HepG2 (cell line): Measurements from ENCODE around the gene OR2T6. TPM values are rescaled to one million over a fixed set of nuclear protein-coding genes. Genes with fewer than 3 reads are reported as not detected.

Experiments used
- ATAC-seq: fragments of 200-7000 bp; cut with Tn5 transposase; 3 replicates; pipeline ENCODE4 v1.9.1; 2020; ENCODE audit warnings: mild to moderate bottlenecking, moderate library complexity
- BruUV-seq: library from RNA; stranded (reverse); fragments of 400-500 nt; replicated peaks from 2 replicates; lab custom pipeline; 2021; lab: Mats Ljungman, UMichigan
- CTCF ChIA-PET: fragments of 300-600 bp; formaldehyde crosslinking; extraction: SDS; loops from one replicate; lab custom pipeline; 2021; ENCODE audit warnings: low total read pairs, inconsistent platforms, low intra/inter-chr PET ratio; lab: Yijun Ruan, JAX
- POLR2A ChIA-PET: fragments of 350-600 bp; sonication (Branson Sonifier 250); formaldehyde crosslinking; loops from one replicate; lab custom pipeline; 2020; ENCODE audit warnings: antibody characterized with exemption, inconsistent platforms; lab: Yijun Ruan, JAX
- DNase-seq: peaks from one replicate; pipeline ENCODE4 v3.0.0-alpha.2; 2015; ENCODE audit warnings: low spot score
- FAIRE-seq: peaks from 3 replicates; lab custom pipeline; 2011; peaks lifted over from hg19 to GRCh38; lab: Jason Lieb, UNC
- H2AFZ ChIP-seq: one replicate; pipeline ENCODE4 v1.6.1; 2011; ENCODE audit warnings: low read length, inconsistent platforms
- H3K27ac ChIP-seq: fragments of 300-600 bp; 3 replicates; pipeline ENCODE4 v1.8.0; 2011; ENCODE audit warnings: mixed run types, mild to moderate bottlenecking, mixed read lengths, low read length, inconsistent platforms; ENCODE audit not compliant: insufficient read depth; ENCODE audit errors: extremely low read length
- H3K27me3 ChIP-seq, 2 experiments: fragments of 200-600 bp in 1 of 2; 2 replicates in 1 of 2; 3 replicates in 1 of 2; pipeline versions ENCODE4 v1.6.0 to v1.8.0; 2011; ENCODE audit warnings: low read length in 2 of 2, mild to moderate bottlenecking in 2 of 2, moderate library complexity in 2 of 2, inconsistent platforms in 1 of 2; ENCODE audit not compliant: insufficient read depth in 2 of 2, control insufficient read depth in 1 of 2
- H3K36me3 ChIP-seq, 2 experiments: fragments of 200-600 bp in 1 of 2; replicated peaks in 1 of 2; 2 replicates in 1 of 2; 3 replicates in 1 of 2; pipeline versions ENCODE4 v1.5.1 to v1.8.0; 2011; ENCODE audit warnings: low read length in 2 of 2, inconsistent platforms in 1 of 2; ENCODE audit not compliant: insufficient read depth in 2 of 2, control insufficient read depth in 1 of 2
- H3K4me1 ChIP-seq: 2 replicates; pipeline ENCODE4 v1.5.1; 2012; ENCODE audit warnings: low read length, inconsistent platforms; ENCODE audit not compliant: insufficient read depth
- H3K4me2 ChIP-seq: 2 replicates; pipeline ENCODE4 v1.6.0; 2011; ENCODE audit warnings: low read depth, low read length, inconsistent platforms
- H3K4me3 ChIP-seq, 3 experiments: fragments of 200-600 bp in 1 of 3; sonication (generic), shearing (Covaris generic) in 1 of 3; replicated peaks in 1 of 3; 2 replicates each; pipeline ENCODE4 v1.5.1; 2011 to 2016; ENCODE audit warnings: low read length in 3 of 3, inconsistent platforms in 2 of 3, low read depth in 2 of 3, mild to moderate bottlenecking in 2 of 3, control low read depth in 1 of 3, mixed read lengths in 1 of 3; ENCODE audit not compliant: insufficient read depth in 1 of 3
- H3K79me2 ChIP-seq: one replicate; pipeline ENCODE4 v1.6.1; 2011; ENCODE audit warnings: low read length, inconsistent platforms; ENCODE audit not compliant: insufficient read depth
- H3K9ac ChIP-seq: 2 replicates; pipeline ENCODE4 v1.6.0; 2011; ENCODE audit warnings: mild to moderate bottlenecking, low read depth, low read length, inconsistent platforms; ENCODE audit not compliant: insufficient read depth
- H3K9me3 ChIP-seq: 2 replicates; pipeline ENCODE4 v1.5.1; 2012; ENCODE audit warnings: mild to moderate bottlenecking, low read length
- H4K20me1 ChIP-seq: 2 replicates; pipeline ENCODE4 v1.6.0; 2011; ENCODE audit warnings: inconsistent platforms, mild to moderate bottlenecking, low read length, moderate library complexity; ENCODE audit not compliant: insufficient read depth
- CHCHD3 ChIP-seq: sonication (generic); formaldehyde crosslinking; IDR thresholded peaks from 2 replicates; pipeline ENCODE4 v1.8.0; 2022; ENCODE audit warnings: mild to moderate bottlenecking, missing genetic modification reagents, moderate library complexity
- CREM ChIP-seq, 2 experiments: sonication (generic) in 1 of 2; formaldehyde crosslinking in 1 of 2; IDR thresholded peaks; 2 replicates each; pipeline versions ENCODE4 v1.4.0 to v1.6.1; 2016 to 2020; ENCODE audit warnings: antibody characterized with exemption in 1 of 2, mild to moderate bottlenecking in 1 of 2, missing genetic modification reagents in 1 of 2
- FOXM1 ChIP-seq: sonication (generic); formaldehyde crosslinking; IDR thresholded peaks from 2 replicates; pipeline ENCODE4 v1.5.0; 2020; ENCODE audit warnings: missing genetic modification reagents
- MED13 ChIP-seq: sonication (generic); formaldehyde crosslinking; IDR thresholded peaks from 2 replicates; pipeline ENCODE4 v1.5.0; 2020; ENCODE audit warnings: missing genetic modification reagents
- PRDM4 ChIP-seq: sonication (generic); formaldehyde crosslinking; IDR thresholded peaks from 2 replicates; pipeline ENCODE4 v1.9.0; 2021; ENCODE audit warnings: missing genetic modification reagents, borderline replicate concordance
- SRSF1 ChIP-seq: fragments of 200-400 bp; formaldehyde crosslinking; optimal IDR thresholded peaks from 2 replicates; pipeline ENCODE3; 2017; ENCODE audit warnings: mild to moderate bottlenecking, low read depth, low read length, moderate library complexity
- STAG1 ChIP-seq: sonication (generic); formaldehyde crosslinking; IDR thresholded peaks from 2 replicates; pipeline ENCODE4 v1.4.0; 2020; ENCODE audit warnings: missing genetic modification reagents
- TOPORS ChIP-seq: sonication (generic); formaldehyde crosslinking; IDR thresholded peaks from 2 replicates; pipeline ENCODE4 v1.8.0; 2023; ENCODE audit warnings: mild to moderate bottlenecking, missing genetic modification reagents
- ZC3H13 ChIP-seq: sonication (generic); formaldehyde crosslinking; IDR thresholded peaks from 2 replicates; pipeline ENCODE4 v1.8.1; 2023; ENCODE audit warnings: mild to moderate bottlenecking, missing genetic modification reagents, moderate library complexity
- ZNF205 ChIP-seq: IDR thresholded peaks from 2 replicates; pipeline ENCODE4 v1.6.1; 2018; ENCODE audit warnings: missing biosample characterization, missing genetic modification reagents
- ZNF235 ChIP-seq: sonication (generic); formaldehyde crosslinking; IDR thresholded peaks from 2 replicates; pipeline ENCODE4 v1.8.1; 2023; ENCODE audit warnings: mild to moderate bottlenecking, missing genetic modification reagents, borderline replicate concordance
- ZNF773 ChIP-seq: sonication (generic); formaldehyde crosslinking; IDR thresholded peaks from 2 replicates; pipeline ENCODE4 v1.4.0; 2020; ENCODE audit warnings: missing genetic modification reagents, borderline replicate concordance
- WGBS: methylation state at CpG from one replicate; pipeline ENCODE4 v1.1.6; 2017; ENCODE audit warnings: low lambda C conversion rate; 5-methylcytosine and 5-hydroxymethylcytosine counted together
- in situ Hi-C: cut with HindIII; loops from 2 replicates; pipeline ENCODE4 v1.10.0; 2017; ENCODE audit warnings: low pct_unique_long_range_greater_than_20kb; ENCODE audit not compliant: extremely low pct_ligation_motif_present
- intact Hi-C: fragments of 100-400 bp; cut with micrococcal nuclease; formaldehyde crosslinking; loops from one replicate; pipeline ENCODE4 v1.10.0; 2022; ENCODE audit not compliant: unreplicated experiment
- polyA plus RNA-seq, 8 experiments: library from polyadenylated mRNA; depleted of rRNA in 3 of 8; stranded (reverse) in 7 of 8; unstranded in 1 of 8; fragments of >200 nt; fragmentation: Illumina TruSeq in 4 of 8; extraction: Trizol in 4 of 8; gene quantifications; 2 replicates each; pipeline versions ENCODE4 v1.2.1 to v1.2.3, GENCODE V29; 2011 to 2016; ENCODE audit warnings: low read depth in 4 of 8, missing spikeins in 1 of 8, mixed read lengths in 1 of 8; ENCODE audit not compliant: insufficient read depth in 1 of 8
- total RNA-seq, 5 experiments: library from RNA; depleted of rRNA; stranded (reverse); fragments of >200 nt; fragmentation: Illumina TruSeq; extraction: Trizol; gene quantifications; 2 replicates each; pipeline ENCODE4 v1.2.3, GENCODE V29; 2016; ENCODE audit warnings: low read depth in 1 of 5
- TF ChIP-seq, protein P1 (sequence below): sonication (generic); formaldehyde crosslinking; IDR thresholded peaks from 2 replicates; pipeline ENCODE4 v1.4.0; 2020; ENCODE audit warnings: missing genetic modification reagents
- TF ChIP-seq, protein P2 (sequence below): sonication (generic); formaldehyde crosslinking; conservative IDR thresholded peaks from 2 replicates; pipeline ENCODE4 v1.4.0; 2020; ENCODE audit warnings: missing genetic modification reagents

The OR2T6 gene
- total and polyA plus RNA-seq, 2 of the 13 experiments (the other 11 are each of a cell fraction or from before 2014, with no cell fraction given): not detected

- H3K36me3 ChIP-seq: no peaks in the 10 kb centered on the region
- WGBS: 4% methylated on average over 3 of the region's 3 CpGs
- CTCF ChIA-PET: no interaction called here
- H3K27ac ChIP-seq: no peak overlapping the region
- no peaks in the 10 kb centered on the region for H4K20me1 ChIP-seq
- H3K9ac ChIP-seq: no peak overlapping the region
- FAIRE-seq: no peak
- H3K4me1 ChIP-seq: no peaks in the 10 kb centered on the region
- ATAC-seq: no peak
- H2AFZ ChIP-seq: no peak overlapping the region
- no peaks in the 10 kb centered on the region for H3K27me3 ChIP-seq
- H3K4me2 ChIP-seq: no peak overlapping the region
- H3K9me3 ChIP-seq: peaks cover 34% of the 10 kb centered on the region
- no peak for TF ChIP-seq PRDM4 (CRISPR knock-in tag)
- no peak for TF ChIP-seq CREM (IDR thresholded peaks at IDR 0.05)
- TF ChIP-seq CREM (CRISPR knock-in tag; IDR thresholded peaks at IDR 0.05): no peak
- no peak for TF ChIP-seq FOXM1 (CRISPR knock-in tag)
- TF ChIP-seq, protein P1, sequence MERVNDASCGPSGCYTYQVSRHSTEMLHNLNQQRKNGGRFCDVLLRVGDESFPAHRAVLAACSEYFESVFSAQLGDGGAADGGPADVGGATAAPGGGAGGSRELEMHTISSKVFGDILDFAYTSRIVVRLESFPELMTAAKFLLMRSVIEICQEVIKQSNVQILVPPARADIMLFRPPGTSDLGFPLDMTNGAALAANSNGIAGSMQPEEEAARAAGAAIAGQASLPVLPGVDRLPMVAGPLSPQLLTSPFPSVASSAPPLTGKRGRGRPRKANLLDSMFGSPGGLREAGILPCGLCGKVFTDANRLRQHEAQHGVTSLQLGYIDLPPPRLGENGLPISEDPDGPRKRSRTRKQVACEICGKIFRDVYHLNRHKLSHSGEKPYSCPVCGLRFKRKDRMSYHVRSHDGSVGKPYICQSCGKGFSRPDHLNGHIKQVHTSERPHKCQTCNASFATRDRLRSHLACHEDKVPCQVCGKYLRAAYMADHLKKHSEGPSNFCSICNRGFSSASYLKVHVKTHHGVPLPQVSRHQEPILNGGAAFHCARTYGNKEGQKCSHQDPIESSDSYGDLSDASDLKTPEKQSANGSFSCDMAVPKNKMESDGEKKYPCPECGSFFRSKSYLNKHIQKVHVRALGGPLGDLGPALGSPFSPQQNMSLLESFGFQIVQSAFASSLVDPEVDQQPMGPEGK: no peak
- TF ChIP-seq ZC3H13 (CRISPR knock-in tag): no peak
- no peak for TF ChIP-seq MED13
- no peak for TF ChIP-seq SRSF1
- TF ChIP-seq ZNF205 (CRISPR knock-in tag): no peak
- TF ChIP-seq TOPORS (CRISPR knock-in tag): no peak
- no peak for TF ChIP-seq CHCHD3
- no peak for TF ChIP-seq STAG1
- TF ChIP-seq ZNF235 (CRISPR knock-in tag): no peak
- no peak for TF ChIP-seq ZNF773 (CRISPR knock-in tag)
- TF ChIP-seq, protein P2, sequence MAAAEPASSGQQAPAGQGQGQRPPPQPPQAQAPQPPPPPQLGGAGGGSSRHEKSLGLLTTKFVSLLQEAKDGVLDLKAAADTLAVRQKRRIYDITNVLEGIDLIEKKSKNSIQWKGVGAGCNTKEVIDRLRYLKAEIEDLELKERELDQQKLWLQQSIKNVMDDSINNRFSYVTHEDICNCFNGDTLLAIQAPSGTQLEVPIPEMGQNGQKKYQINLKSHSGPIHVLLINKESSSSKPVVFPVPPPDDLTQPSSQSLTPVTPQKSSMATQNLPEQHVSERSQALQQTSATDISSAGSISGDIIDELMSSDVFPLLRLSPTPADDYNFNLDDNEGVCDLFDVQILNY: no peak
- no peaks in the 10 kb centered on the region for H3K79me2 ChIP-seq
- no peak for DNase-seq
- in situ Hi-C loops: no loop called here
- no TSS peak for BruUV-seq
- intact Hi-C loops: no loop called here
- no peak overlapping the region for H3K4me3 ChIP-seq
- POLR2A ChIA-PET: no interaction called here
Measured at GRCh38 chr1:248376916-248377315, 1.4 kb downstream of the OR2T6 start.
